ENCODE results near the gene TANGO6.

Gene TANGO6

GRCh38 chr16:68843482-68844210 lies at the start of gene TANGO6:
Gene TANGO6 (plus strand): TSS chr16:68843531. CDS start chr16:68843618, 87 bp downstream.
- TF ChIP-seq CTCF (conservative IDR thresholded peaks at IDR 0.05; ENCODE audit: control insufficient read depth, insufficient read depth, low read depth, low read length), result peak; percentile 16
- peak within 1 kb of the TSS; percentile 88 for H3K4me3 ChIP-seq (ENCODE audit: control insufficient read depth, low read depth, low read length)
- peak; percentile 68 for DNase-seq (ENCODE audit: low read depth)

- no peak for TF ChIP-seq CTCF (conservative IDR thresholded peaks at IDR 0.05; ENCODE audit: control insufficient read depth, insufficient read depth, low read depth, low read length)
- H3K4me3 ChIP-seq (ENCODE audit: control insufficient read depth, low read depth, low read length), result no peak overlapping the region
- no peak for DNase-seq (ENCODE audit: low read depth)
Measured at GRCh38 chr16:68798398-68798797, 44.9 kb upstream of the TANGO6 start.

GRCh38 chr16:68800257-68800875 lies 43.0 kb upstream of the TANGO6 start:
- DNase-seq (ENCODE audit: low read depth), result peak; percentile 81
- TF ChIP-seq CTCF (conservative IDR thresholded peaks at IDR 0.05; ENCODE audit: control insufficient read depth, insufficient read depth, low read depth, low read length), result peak; percentile 85
- H3K4me3 ChIP-seq (ENCODE audit: control insufficient read depth, low read depth, low read length), result no peak overlapping the region

GRCh38 chr16:68802190-68802589 lies 41.1 kb upstream of the TANGO6 start:
- no peak overlapping the region for H3K4me3 ChIP-seq (ENCODE audit: control insufficient read depth, low read depth, low read length)
- no peak for TF ChIP-seq CTCF (conservative IDR thresholded peaks at IDR 0.05; ENCODE audit: control insufficient read depth, insufficient read depth, low read depth, low read length)
- DNase-seq (ENCODE audit: low read depth), result peak; percentile 87

GRCh38 chr16:68806422-68806821 lies 36.9 kb upstream of the TANGO6 start:
- TF ChIP-seq CTCF (conservative IDR thresholded peaks at IDR 0.05; ENCODE audit: control insufficient read depth, insufficient read depth, low read depth, low read length), result no peak
- DNase-seq (ENCODE audit: low read depth), result no peak
- no peak overlapping the region for H3K4me3 ChIP-seq (ENCODE audit: control insufficient read depth, low read depth, low read length)

- no peak overlapping the region for H3K4me3 ChIP-seq (ENCODE audit: control insufficient read depth, low read depth, low read length)
- no peak for TF ChIP-seq CTCF (conservative IDR thresholded peaks at IDR 0.05; ENCODE audit: control insufficient read depth, insufficient read depth, low read depth, low read length)
- DNase-seq (ENCODE audit: low read depth), result no peak
Measured at GRCh38 chr16:68806981-68807380, 36.4 kb upstream of the TANGO6 start.
